Subcutaneous adipose tissue (tissue), 4 donors: ENCODE data around the gene NUP35. TPM values are rescaled to one million over a fixed set of nuclear protein-coding genes. Genes with fewer than 3 reads are reported as not detected.

Source experiments
- total RNA-seq, 4 donors: library from RNA; depleted of rRNA; stranded (reverse); fragments of >200 nt; gene quantifications; one replicate each; pipeline ENCODE4 v1.1.0, GENCODE V29; 2016
- TF ChIP-seq, protein P1 (sequence below): fragments of 450-650 bp; IDR thresholded peaks from one replicate; pipeline ENCODE4 v1.5.1; 2016; ENCODE audit warnings: low read depth, mild to moderate bottlenecking, control low read depth, antibody characterized with exemption, moderate library complexity

NUP35 gene
- 10 to 100 TPM in 2 of 4 donors, 1 to 10 TPM in 2; 5.8 to 21.5 (median 10.9) TPM for total RNA-seq

- TF ChIP-seq, protein P1, sequence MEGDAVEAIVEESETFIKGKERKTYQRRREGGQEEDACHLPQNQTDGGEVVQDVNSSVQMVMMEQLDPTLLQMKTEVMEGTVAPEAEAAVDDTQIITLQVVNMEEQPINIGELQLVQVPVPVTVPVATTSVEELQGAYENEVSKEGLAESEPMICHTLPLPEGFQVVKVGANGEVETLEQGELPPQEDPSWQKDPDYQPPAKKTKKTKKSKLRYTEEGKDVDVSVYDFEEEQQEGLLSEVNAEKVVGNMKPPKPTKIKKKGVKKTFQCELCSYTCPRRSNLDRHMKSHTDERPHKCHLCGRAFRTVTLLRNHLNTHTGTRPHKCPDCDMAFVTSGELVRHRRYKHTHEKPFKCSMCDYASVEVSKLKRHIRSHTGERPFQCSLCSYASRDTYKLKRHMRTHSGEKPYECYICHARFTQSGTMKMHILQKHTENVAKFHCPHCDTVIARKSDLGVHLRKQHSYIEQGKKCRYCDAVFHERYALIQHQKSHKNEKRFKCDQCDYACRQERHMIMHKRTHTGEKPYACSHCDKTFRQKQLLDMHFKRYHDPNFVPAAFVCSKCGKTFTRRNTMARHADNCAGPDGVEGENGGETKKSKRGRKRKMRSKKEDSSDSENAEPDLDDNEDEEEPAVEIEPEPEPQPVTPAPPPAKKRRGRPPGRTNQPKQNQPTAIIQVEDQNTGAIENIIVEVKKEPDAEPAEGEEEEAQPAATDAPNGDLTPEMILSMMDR: no peak
Measured at GRCh38 chr2:183124222-183124956, at the start of gene NUP35. Gene NUP35 (plus strand): TSS chr2:183124443. CDS start chr2:183124458, 15 bp downstream.

DNA sequence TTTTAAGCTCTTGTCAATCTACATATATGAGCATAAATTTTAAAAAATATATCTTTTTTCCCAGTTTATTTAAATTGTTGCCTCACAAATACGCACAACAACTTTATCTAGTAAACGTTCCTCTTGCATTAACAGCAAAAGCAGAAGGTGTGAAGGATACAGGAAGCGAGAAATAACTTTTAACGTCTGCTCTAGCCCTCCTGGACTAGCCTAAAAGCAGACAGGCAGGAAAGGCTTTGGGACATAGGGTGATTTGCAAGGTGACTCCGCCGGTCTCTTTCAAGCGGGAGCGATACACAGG is 46.1 kb upstream of the NUP35 start:
- TF ChIP-seq, protein P1: no peak

DNA sequence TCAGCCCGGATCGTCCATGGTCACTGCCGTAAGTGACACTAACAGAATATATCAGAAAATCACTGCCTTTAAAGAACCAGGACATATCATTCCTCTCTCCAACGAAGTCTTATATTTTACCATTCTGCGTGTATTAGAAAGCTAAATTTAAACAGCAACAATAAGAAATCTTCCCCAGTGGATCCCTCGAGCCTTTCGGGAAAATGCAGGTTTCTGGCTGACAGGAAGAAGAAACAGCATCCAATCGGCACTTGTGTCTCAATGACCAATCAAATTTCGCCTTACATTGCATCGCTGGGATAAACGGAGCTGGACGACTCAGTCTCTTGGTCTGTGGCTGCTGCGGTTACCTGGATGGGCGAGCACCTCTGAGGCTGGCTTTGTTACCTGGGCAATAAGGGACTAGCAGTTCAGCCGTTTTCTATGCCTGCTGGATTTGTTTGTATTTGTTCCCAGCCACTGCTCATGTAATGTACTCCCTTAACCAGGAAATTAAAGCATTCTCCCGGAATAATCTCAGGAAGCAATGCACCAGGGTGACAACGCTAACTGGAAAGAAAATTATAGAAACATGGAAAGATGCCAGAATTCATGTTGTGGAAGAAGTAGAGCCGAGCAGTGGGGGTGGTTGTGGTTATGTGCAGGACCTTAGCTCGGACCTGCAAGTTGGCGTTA is 45.6 kb upstream of the NUP35 start, which contains the start of gene DUSP19:
Gene DUSP19 (plus strand): TSS at position 284 of the 675 bp plus-strand sequence. CDS start 187 bp downstream, at position 471.
- TF ChIP-seq, protein P1: no peak

DNA sequence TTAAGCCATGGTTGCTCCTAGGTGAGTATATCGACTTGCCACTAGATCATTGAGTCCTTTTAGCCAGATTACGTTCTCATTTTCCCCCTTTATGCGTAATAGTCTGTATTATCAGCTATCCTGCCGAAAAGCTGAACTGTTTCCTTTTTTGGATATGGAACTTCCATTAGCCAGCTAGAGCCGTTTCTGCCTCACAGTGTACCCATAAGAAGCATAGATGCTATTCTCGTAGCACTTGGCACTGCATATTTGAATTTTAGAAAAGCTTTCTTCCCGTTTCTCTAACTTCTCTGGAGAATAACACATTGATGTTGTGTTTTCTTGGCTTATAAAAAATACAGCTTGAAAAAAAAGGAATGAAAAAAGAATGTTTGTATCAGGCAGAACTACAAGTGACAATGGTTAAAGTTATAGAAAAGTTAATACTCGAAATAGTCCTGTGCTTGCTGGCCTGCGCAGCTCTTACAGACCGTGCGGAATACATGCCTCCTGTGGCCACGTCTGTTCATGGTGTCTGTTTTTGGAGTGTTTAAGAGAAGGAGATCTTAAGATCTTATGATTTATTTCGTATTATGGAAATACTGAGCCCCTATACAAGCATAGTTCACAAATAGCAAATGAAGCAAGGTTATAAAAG is 45.0 kb upstream of the NUP35 start:
- TF ChIP-seq, protein P1: no peak

DNA sequence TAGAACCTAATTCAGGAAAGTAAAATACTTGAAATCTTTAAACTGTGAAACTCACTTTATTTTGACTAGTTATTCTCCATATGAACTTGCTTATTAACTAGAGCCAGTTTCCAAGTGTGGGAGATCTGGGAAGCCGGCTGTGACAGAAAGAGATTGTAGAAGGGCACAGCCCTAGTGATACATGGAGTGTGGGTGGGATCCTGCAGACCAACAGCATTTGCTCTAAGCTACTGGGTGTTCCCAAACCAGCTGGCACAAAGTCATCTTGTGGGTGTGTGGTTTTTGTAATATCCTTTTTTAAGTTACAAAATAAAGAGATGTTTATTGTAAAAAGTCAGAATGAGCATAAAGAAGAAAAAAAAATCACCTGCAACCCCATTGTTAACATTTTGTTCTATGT is 42.3 kb upstream of the NUP35 start:
- TF ChIP-seq, protein P1: no peak

DNA sequence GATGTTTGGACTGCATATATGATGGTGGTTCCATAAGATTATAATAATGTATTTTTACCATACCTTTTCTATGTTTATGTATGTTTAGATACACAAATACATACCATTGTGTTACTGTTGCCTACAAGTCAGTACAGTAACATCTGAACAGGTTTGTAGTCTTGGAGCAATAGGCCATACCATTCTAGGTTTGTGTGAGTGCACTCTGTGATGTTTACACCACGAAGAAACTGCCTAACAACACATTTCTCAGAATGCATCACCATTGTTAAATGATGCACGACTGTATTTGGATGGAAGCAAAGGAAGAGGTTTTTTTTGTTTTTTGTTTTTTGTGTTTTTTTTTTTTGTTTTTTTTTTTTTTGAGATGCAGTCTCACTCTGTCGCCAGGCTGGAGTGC is 36.2 kb upstream of the NUP35 start:
- TF ChIP-seq, protein P1: no peak
